ENCODE data around the gene PLXNA2. TPM values are rescaled to one million over a fixed set of nuclear protein-coding genes. Genes with fewer than 3 reads are reported as not detected.

Gene PLXNA2
- total RNA-seq, 1 donor from 2014 or later: 12.0 TPM

DNA sequence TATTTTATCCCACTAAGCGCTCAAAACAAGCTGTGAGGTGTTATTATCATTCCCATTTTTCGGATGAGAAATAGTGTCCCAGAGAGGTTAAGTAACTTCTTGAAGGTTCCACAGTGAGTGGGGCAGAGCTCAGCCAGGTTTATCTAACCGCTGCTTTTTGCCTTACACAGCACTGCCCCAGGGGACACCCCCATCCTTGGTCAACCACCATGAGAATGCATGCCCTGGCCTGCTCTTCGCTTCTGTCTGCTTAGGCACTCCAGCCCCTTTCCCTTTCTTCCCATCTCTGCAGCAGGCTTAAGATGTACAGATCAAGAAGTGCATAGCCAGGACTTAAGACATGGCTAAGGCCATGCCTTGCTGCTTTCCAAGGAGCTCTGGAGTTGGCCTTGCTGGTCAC is 174.3 kb downstream of the PLXNA2 start:
- no peak for DNase-seq (ENCODE audit: low spot score)

GRCh38 chr1:208069317-208069716 is 174.9 kb downstream of the PLXNA2 start:
- no peak for DNase-seq (ENCODE audit: low spot score)

DNA sequence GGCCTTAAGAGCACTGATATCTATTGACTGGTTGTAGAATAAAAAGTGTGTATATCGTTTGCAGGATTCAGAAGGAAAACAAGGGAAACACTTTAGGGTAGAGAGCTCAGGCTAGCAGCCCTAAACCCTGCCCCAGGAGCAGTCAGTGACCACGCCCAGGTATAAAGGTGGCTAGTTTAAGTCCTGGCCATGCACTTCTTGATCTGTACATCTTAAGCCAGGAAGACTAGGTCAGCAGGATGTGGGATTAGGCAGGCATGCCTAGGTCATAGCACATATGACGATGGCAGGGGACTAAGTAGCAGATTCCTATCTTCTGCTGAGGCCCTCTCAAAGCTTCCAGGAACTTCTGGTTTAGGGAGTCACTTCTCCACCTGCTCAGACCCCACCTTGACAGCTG is 175.3 kb downstream of the PLXNA2 start:
- no peak for DNase-seq (ENCODE audit: low spot score)

GRCh38 chr1:208068407-208068806 is 175.8 kb downstream of the PLXNA2 start:
- DNase-seq (ENCODE audit: low spot score): no peak

- DNase-seq (ENCODE audit: low spot score): no peak
Measured at GRCh38 chr1:208066583-208066982, 177.6 kb downstream of the PLXNA2 start.

GRCh38 chr1:208065862-208066261 is 178.3 kb downstream of the PLXNA2 start:
- DNase-seq (ENCODE audit: low spot score): peak; percentile 39

DNA sequence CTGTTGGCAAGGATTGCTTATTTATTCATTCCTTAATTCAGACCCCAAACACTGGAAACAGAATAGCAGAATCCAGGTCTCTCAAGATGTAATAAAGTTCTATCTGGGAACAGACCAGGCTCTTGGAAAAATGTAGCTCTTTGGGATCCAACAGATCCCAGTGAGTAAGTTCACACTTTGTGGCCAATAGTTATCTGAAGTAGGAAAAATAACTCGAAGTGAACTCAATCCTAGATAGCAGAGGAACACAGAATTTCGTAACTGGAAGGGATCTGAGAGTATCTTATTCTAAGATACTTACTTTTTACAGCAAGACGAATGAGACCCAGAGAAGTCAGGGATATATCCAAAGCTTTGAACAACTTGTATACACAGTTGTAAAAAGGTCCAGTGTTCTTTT is 182.6 kb downstream of the PLXNA2 start:
- DNase-seq (ENCODE audit: low spot score): peak; percentile 70

DNA sequence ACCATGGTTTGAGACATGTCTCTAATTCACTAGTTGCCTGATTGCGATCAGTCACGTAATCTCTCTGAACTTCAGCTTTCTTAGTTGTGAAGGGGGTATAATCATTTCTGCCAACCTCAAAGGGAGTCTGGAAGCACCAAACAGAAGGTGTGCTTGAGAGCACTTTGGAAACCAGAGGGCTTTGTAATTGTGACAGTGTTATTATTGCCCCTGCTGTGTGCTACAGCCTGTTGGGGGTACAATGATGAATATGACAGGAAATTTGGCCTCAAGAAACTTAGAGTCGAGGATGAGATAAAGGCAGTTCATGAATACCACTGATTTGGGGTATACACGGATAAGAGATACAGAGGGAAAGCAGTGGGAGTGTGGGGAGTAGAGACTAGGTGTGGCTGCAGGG is 183.1 kb downstream of the PLXNA2 start:
- no peak for DNase-seq (ENCODE audit: low spot score)

DNA sequence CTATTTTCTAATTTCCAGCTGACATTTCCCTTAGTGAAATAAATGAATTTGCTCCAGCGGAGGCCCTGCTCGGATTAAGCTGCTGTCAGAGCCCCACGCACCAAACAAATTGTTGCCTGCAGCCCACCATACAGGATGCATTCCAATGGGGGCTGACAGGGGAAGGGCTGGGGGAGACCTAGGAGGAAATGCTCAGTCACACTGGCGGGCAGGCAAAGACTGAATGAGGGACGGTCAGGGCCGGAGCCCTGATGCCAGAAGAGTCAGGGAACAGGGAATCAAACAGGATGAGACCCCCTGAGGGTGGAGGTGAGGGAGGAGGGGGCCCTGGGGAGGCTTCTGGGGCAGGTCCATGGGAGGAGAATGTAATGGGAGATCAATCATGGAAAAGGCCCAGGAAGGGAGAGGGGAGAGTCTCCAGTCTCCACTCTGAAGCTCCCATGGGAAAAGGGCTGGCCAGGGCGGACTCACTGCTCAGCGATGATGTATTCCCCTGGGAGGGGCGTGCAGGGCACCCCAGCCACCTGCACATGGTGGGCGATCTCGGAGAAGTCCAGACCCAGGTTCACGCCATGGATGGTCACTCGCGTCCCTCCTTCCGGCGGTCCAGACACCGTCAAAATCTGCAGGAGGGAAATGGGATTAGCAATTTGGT is 183.8 kb downstream of the PLXNA2 start:
- no peak for DNase-seq (ENCODE audit: low spot score)

GRCh38 chr1:208059409-208060001 is 184.7 kb downstream of the PLXNA2 start:
- no peak for DNase-seq (ENCODE audit: low spot score)

DNA sequence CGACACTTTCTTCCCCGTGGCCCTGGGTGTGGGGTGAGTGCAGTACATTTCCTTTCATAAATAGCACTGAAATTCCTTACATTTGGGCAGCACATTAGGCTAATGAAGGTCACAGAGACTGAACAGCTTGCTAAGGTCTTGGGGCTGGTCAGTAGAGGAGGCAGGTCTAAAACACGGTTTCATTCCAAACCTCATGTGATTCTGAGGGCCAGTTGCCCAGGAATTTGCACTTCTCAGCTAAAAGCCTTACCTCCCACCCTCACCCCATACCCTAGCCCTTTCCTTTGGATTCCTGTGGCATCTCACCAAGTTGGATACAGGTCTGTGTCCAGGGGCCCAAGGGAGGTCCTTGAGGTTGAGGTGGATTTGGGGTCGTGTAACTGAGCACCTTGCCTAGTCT is 185.4 kb downstream of the PLXNA2 start:
- DNase-seq (ENCODE audit: low spot score): no peak

DNA sequence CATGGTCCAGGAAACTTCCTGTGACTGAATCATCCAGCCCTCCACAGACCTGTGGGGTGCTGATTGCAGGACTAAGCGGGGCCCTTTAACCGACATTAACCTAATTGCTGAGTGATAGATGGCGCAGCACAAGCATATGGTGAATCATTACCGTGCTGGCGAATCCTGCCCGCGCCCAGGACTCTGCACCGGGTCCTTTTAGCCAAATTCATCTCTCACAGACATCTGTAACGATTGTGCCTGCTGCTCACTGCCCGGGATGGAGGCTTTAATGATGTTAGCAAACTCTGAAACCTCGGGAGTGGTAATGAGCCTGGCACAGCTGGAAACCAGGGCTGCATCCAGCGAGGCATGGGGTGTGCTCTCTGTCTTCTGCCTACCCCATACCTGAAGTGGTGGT is 185.9 kb downstream of the PLXNA2 start:
- DNase-seq (ENCODE audit: low spot score): no peak

GRCh38 chr1:208057056-208057455 is 187.1 kb downstream of the PLXNA2 start:
- no peak for DNase-seq (ENCODE audit: low spot score)

DNA sequence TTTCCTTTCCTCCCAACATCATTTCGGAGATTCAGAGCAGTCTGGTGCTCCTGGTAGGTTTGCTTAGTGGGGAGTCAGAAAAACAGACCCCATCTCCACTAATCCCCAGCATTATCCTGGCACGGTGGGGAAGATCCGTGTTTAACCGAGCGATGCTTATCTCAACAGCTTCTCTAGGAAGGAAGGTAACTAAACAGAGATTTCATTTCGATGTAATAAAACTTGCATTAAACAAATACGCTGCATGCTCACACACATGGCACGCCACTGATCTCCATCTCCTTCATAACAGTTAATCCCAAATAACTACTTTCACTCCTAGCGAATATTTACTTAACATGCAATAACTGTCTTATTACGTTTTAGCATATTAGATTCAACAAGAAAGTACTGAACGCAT is 188.6 kb downstream of the PLXNA2 start:
- DNase-seq (ENCODE audit: low spot score): no peak

GRCh38 chr1:208054911-208055379 is 189.2 kb downstream of the PLXNA2 start:
- no peak for DNase-seq (ENCODE audit: low spot score)

DNA sequence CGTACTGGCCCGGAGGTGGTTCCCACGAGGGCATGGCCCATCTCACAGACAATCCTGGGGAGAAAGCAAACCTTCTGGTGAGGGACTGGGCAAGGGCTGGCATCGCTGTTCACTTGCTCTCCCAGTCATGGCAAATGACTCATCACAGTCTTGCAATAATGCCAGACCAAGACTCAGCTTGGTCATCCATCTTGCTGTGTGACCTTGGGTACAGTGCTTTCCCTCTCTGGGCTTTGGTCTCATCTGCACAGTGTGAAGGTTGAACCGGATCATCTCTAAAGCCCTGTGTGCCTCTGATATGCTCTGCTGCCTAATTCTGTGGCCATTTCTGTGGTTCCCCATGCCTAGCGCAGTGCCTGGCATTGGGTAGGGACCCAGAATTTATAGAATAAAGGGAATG is 189.7 kb downstream of the PLXNA2 start:
- no peak for DNase-seq (ENCODE audit: low spot score)

- no peak for DNase-seq (ENCODE audit: low spot score)
Measured at GRCh38 chr1:208053661-208054060, 190.5 kb downstream of the PLXNA2 start.

DNA sequence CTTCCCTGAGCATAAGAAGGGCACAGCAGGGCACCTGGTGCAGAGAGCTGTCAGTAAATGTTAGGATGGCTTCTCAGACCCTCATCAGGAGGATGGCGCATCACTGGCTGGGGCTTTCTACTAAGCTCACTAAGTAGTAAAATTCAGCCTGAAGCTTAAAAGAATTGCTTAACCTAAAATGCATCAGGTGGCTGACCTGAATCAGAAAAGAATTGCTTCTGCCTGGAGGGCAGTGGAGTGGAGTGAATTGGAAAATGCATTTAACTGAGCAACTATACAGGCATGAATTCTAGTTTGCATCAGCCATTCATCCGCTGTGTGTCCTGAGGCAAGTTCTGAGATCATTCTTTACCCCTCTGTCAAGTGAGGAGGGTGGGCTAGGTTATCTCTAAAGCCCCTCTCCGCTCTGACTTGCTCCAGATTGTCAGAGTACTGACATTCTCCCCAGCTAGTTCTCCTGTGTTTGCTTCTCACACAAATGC is 191.2 kb downstream of the PLXNA2 start:
- DNase-seq (ENCODE audit: low spot score): no peak

GRCh38 chr1:208052135-208052534 is 192.0 kb downstream of the PLXNA2 start:
- DNase-seq (ENCODE audit: low spot score): no peak

DNA sequence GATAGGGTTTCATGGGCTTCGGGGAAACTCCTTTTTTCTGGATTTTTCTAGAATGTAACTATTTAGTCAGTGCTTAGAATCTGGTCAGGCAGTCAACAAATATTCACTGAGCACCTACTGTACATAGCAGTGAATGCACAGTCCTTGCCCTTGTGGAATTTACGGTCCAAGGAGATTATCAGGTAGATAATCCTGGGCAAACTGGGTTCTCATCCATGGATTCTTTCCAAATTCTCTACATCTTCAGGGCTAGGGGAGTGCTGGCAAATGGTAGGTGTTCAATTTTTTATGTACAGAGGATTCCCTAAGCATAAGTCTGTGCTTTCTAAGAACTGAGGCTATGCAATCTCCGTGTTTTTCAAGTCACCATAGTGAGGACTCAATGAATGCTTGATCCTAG is 192.5 kb downstream of the PLXNA2 start:
- DNase-seq (ENCODE audit: low spot score): no peak

GRCh38 chr1:208048904-208049303 is 195.3 kb downstream of the PLXNA2 start:
- DNase-seq (ENCODE audit: low spot score): peak; percentile 51

DNA sequence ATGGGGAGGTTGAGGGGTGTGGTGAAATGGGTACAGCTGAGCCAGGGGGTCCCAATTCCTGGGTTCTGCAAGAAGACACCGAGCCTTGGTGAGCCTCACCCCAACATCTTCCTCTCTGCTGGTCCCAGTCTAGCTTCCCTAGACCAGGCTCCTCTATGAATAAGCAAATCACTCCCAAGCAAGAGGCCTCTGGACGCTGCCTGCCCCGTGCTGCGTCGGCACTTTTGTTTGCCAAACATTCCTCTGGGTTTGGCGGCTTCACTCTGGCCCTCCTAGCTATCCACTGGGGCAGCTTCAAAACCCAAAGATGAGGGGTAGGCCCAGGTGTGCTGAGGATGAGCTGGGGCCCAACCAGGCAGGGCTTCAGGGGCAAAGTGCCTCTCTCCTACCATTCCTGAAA is 196.2 kb downstream of the PLXNA2 start:
- DNase-seq (ENCODE audit: low spot score): peak; percentile 81

- peak; percentile 96 for DNase-seq (ENCODE audit: low spot score)
Measured at GRCh38 chr1:208047476-208047934, 196.7 kb downstream of the PLXNA2 start.
